HG03103 (cell line): ENCODE data around the gene ZNF491.
A peak's percentile ranks its signal among the peaks of the same experiment; 100 is the strongest.
"Not testable (repeated sequence)": the region's sequence is repeated elsewhere in the genome, so short reads cannot be mapped to it uniquely, and the experiment has no call there.

Source experiments
- ATAC-seq: cut with Tn5 transposase; IDR thresholded peaks from one replicate; pipeline ENCODE4 v1.9.1; 2021; ENCODE audit warnings: low read depth; ENCODE audit not compliant: unreplicated experiment

The ZNF491 gene

GRCh38 chr19:11797491-11797890, 832 bp upstream of the ZNF491 start:
- ATAC-seq: no peak

- ATAC-seq: no peak
Observed at GRCh38 chr19:11806354-11807098, 8.2 kb downstream of the ZNF491 start.

- ATAC-seq: no peak
Observed at GRCh38 chr19:11807099-11807380, 8.7 kb downstream of the ZNF491 start.

GRCh38 chr19:11813703-11814028, 15.3 kb downstream of the ZNF491 start:
- peak; percentile 35 for ATAC-seq

DNA sequence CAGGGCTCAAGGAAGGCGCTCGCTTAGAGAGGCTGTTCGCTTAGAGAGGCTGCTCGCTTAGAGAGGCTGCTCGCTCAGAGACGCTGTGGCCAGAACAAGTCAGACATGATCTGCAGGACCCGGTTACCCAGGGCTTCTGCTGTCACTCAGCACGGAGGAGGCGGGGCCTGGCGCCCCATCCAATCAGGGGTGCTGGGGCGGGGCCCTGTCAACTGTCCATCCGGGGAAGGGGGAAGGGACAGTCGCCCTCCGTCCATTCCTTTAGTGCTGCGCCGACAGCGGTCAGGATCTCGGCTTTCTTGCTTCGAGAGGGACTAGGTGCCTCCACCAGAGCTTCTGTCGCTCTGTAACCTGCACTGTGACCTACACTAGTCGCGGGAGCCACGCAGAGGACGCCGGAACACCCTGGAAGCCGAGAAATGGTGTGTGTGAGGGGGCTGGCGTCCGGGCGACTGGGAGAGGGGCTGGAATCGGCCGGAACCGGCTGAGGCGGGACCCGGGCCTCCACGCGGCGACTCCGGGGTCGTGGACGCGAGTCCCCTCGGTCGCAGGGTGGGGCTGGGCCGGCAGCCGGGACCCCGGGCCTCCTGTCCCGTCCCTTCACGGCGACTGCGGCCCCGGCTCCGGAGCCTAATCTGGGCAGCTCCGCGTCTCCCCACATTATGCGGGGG, 15.8 kb downstream of the ZNF491 start, which contains the start of gene ZNF440:
TSS of gene ZNF440 (plus strand) at position 245 of the 671 bp plus-strand sequence. CDS start at position 420, 175 bp downstream.
- ATAC-seq: peak; percentile 89

GRCh38 chr19:11814700-11815035, 16.3 kb downstream of the ZNF491 start:
- ATAC-seq: no peak

DNA sequence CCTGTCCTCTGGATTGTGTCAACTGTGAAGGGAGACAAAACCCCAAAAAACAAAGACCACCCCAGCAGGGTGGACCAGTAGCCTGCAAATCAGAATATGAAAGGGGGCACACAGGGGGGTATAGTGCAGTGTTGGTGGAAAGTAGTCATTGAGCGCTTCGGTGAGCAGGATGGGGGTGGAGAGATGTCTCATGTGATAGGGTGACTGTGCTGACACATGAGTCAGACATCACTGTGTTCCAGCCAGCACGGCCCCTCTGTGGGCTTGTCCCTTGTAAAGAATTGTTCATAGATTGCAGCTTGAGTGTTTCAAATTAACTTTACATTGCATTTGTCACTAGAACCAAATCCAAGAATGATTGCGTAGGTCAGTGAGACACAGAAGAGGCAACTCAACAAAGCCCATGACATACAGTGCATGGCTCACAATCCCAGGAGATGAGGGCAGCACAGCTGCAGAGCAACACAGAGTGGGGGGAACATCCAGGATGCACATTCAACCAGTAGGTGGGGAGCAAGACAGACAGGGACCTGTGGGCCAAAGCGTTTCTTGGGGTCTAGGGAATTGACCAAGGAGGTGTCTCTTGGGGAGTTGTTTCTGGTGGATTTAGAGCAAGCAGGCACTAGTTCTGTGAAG, 23.3 kb downstream of the ZNF491 start:
- no peak for ATAC-seq

GRCh38 chr19:11828957-11829876, 30.9 kb downstream of the ZNF491 start:
- ATAC-seq: not testable (repeated sequence)

GRCh38 chr19:11832253-11832912, 34.1 kb downstream of the ZNF491 start:
- ATAC-seq: no peak

GRCh38 chr19:11833541-11833940, 35.2 kb downstream of the ZNF491 start:
- no peak for ATAC-seq

DNA sequence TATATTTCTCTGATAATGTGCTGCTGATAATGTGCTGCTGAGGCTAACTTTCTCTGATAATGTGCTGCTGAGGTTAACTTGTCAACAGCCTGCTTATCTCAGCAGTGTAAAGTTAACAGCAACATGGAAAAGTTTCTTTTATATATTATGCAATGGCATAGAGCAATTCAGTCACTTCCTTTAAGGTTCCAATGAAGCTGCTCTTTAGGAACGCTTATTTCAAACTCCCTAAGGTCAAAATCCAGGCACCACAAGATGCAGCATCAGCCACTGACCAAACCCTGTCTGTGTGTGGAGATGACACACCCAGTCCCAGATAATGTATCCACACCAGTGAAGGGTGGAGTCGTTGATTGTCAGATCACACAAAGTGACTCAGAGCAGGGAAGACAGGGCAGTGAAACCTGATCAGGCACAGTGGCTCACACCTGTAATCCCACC, 37.3 kb downstream of the ZNF491 start:
- ATAC-seq: not testable (repeated sequence)

DNA sequence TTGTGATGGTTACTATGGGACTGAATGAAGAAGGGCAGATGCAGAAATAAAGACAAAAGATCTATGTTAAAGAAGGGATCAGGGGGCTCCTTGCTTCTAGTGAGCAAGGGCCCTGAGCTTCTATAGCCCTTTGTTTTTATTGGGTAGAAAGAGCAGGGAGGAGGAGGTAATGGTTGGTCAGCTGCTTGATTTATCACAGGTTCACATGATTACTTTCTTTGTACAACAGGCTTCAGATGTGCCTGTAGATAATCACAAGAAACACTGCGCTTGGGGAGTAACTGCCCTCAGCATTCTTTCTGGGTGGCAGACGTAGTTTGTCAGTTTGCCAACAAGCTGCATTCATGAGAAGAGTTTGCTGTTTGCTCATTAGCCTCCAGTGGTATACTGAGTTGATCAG, 45.4 kb downstream of the ZNF491 start:
- ATAC-seq: no peak

- ATAC-seq: not testable (repeated sequence)
Observed at GRCh38 chr19:11847615-11848014, 49.3 kb downstream of the ZNF491 start.

DNA sequence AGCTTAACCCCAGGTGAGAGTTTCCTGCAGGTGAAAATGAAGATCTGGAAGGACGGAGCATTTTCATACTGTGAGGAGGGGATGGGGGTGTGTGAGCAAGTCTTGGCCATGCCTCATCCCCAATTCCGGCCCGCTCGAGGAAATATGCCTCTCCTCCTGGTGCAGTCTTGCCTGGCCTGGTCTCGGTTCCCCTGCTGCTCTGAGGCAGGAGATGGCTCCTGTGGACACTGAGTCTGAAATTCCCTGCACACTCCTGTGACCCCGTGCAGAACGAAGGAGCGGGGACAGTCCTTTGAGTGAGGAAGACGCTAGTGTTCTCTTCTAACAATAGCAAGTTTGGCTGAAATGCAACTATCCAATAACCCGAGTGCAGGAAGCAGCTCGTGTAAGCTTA, 49.9 kb downstream of the ZNF491 start:
- ATAC-seq: no peak

DNA sequence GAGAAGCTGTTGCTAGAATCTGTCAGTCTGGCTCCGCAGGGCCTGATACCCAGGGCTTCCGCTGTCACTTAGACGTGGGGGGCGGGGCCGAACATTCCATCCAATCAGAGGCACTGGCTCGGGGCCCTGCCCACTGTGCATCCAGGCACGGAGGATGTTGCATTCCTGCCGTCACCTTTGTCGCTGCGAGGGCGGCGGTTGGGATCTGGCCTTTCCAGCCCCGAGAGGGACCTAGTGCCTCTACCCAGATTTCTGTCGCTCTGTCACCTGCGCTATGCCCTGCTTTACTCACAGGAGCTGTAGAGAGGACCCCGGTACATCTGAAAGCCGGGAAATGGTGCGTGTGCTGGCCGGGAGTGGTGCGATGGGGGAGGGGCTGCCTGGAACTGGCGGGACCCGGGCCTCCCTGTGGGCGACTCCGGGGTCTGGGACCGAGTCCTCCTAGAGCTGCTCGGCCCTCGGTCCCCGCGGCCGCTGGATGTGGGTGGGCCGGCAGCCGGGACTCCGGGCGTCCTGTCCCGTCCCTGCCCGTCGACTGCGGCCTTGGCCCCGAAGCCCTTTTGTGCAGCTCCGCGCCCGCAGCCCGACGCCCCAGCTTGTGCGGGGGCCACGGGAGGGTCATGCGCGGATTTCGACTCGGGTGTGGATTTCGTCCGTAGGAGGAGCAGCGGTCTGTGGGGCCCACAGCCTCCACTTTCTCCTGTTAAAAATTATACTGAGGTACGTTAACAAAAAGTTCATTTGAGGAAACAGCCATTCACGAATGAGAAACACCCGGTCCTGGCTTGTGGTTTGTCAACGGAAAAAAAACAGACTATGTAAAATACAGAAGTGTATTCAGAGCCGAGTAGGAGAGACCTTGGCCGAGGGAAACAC, 50.5 kb downstream of the ZNF491 start, which contains the start of gene ZNF439:
TSS of gene ZNF439 (plus strand) at position 133 of the 876 bp plus-strand sequence. CDS start at position 275, 142 bp downstream.
- ATAC-seq: peak; percentile 68

DNA sequence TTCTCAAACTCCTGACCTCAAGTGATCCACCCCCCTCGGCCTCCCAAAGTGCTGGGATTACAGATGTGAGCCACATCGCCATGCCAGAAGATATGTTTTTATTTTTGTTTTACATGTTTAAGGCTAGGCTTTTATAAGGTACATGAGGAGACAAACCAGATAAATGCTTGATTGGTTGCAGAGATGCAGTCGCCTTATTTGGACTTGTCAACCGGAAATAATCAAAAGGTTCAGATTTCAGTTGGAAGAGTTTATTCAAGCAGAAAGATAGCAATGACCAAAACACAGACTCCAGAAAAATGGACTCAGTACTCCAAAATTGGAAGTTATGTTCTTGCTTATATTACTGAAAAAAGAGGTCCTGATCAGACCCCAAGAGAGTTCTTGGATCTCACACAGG, 52.0 kb downstream of the ZNF491 start:
- not testable (repeated sequence) for ATAC-seq

- ATAC-seq: no peak
Observed at GRCh38 chr19:11853358-11853757, 55.0 kb downstream of the ZNF491 start.

DNA sequence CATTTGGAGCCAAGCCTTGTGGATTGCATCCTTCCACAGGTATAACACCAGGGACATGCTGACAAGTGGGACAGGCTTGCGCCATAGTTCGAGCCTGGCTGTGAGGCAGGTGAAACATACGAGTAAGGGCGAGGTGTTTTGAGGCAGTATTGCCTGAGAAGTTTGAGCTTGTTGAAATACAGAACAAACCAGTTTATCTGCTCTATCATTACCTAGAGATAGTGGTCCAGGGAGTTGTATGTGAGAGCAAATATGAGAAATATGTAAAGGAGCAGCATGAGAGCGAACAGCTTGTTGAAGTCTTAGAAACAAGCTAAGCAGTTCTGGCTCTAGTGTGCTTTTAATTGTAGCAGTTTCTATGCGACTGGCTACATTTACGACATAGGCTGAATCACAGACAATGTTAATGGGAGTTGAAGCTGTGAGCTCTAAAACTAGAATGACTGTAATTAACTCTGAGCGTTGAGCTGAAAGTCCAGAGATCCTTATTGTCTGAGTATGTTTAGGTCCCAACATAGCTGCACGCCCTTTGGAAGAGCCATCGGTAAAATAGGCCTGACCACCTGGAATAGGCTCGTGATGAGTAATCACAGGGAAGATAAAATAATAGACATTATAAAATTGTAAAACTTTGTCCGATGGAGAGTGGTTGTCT, 58.4 kb downstream of the ZNF491 start:
- ATAC-seq: no peak
